HL-60 (cell line): ENCODE results near the gene D2HGDH.

Source experiments
- DNase-seq, 2 experiments: peaks; one replicate each; pipeline ENCODE4 v3.0.0-alpha.2; 2010 to 2020; ENCODE audit warnings: low read depth in 1 of 2, low spot score in 1 of 2
- H3K27ac ChIP-seq: fragments of 250-450 bp; sonication (Bioruptor Pico); replicated peaks from 2 replicates; pipeline ENCODE4 v1.5.1; 2020; ENCODE audit warnings: mild to moderate bottlenecking, moderate library complexity
- H3K27me3 ChIP-seq: fragments of 250-450 bp; sonication (Bioruptor Pico); 2 replicates; pipeline ENCODE4 v1.5.1; 2021; ENCODE audit warnings: mild to moderate bottlenecking, moderate library complexity; ENCODE audit not compliant: insufficient read depth, poor library complexity, severe bottlenecking
- H3K4me3 ChIP-seq: replicated peaks from 2 replicates; pipeline ENCODE4 v1.5.1; 2011; ENCODE audit warnings: mild to moderate bottlenecking, control low read depth, low read length; ENCODE audit not compliant: insufficient read depth
- CTCF ChIP-seq: IDR thresholded peaks from one replicate; pipeline ENCODE4 v1.5.1; 2011; ENCODE audit warnings: low read length, control low read depth, inconsistent platforms; ENCODE audit not compliant: insufficient read depth
- GABPA ChIP-seq: IDR thresholded peaks from 2 replicates; pipeline ENCODE4 v1.6.1; 2012; ENCODE audit warnings: low read depth
- POLR2AphosphoS5 ChIP-seq: IDR thresholded peaks from 2 replicates; pipeline ENCODE4 v1.6.1; 2012; ENCODE audit warnings: low read depth
- REST ChIP-seq: IDR thresholded peaks from 2 replicates; pipeline ENCODE4 v1.6.1; 2012; ENCODE audit warnings: low read depth; ENCODE audit not compliant: insufficient replicate concordance
- SPI1 ChIP-seq: IDR thresholded peaks from 2 replicates; pipeline ENCODE4 v1.6.1; 2012; ENCODE audit warnings: low read depth, mild to moderate bottlenecking, borderline replicate concordance

The D2HGDH gene

GRCh38 chr2:241812730-241813643 lies 78.6 kb downstream of the D2HGDH start:
- DNase-seq: no peak
- H3K27ac ChIP-seq: no peak overlapping the region
- TF ChIP-seq GABPA: no peak
- TF ChIP-seq SPI1: no peak
- no peak for TF ChIP-seq REST
- TF ChIP-seq POLR2AphosphoS5: no peak
- TF ChIP-seq CTCF: no peak
- peaks cover 8% of the 10 kb centered on the region for H3K27me3 ChIP-seq
- no peak overlapping the region for H3K4me3 ChIP-seq

- TF ChIP-seq POLR2AphosphoS5 (no peak), REST (no peak), GABPA (no peak), SPI1 (no peak), CTCF (no peak)
- no peak overlapping the region for H3K4me3 ChIP-seq
- no peak overlapping the region for H3K27ac ChIP-seq
- H3K27me3 ChIP-seq: peaks cover 8% of the 10 kb centered on the region
- DNase-seq: no peak
Measured at GRCh38 chr2:241813644-241814392, 79.4 kb downstream of the D2HGDH start.

DNA sequence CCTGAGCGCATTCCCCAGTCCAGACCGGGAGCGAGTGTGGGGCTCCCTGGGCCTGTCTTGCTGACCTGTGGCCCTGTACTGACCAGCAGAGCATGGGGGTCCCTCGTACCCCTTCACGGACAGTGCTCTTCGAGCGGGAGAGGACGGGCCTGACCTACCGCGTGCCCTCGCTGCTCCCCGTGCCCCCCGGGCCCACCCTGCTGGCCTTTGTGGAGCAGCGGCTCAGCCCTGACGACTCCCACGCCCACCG lies 79.9 kb downstream of the D2HGDH start:
- Histone ChIP-seq H3K27ac (no peak overlapping the region), H3K27me3 (peaks cover 8% of the 10 kb centered on the region), H3K4me3 (no peak overlapping the region)
- DNase-seq: no peak
- TF ChIP-seq SPI1 (no peak), REST (no peak), POLR2AphosphoS5 (no peak), CTCF (no peak), GABPA (no peak)
